Subcutaneous adipose tissue (tissue), 4 donors: Measurements from ENCODE around the gene URGCP. TPM values are rescaled to one million over a fixed set of nuclear protein-coding genes. Genes with fewer than 3 reads are reported as not detected.

Source experiments
- CTCF ChIP-seq: fragments of 450-650 bp; IDR thresholded peaks from one replicate; pipeline ENCODE4 v1.5.1; 2016; ENCODE audit warnings: low read depth, mild to moderate bottlenecking, control low read depth, antibody characterized with exemption, moderate library complexity
- total RNA-seq, 4 donors: library from RNA; depleted of rRNA; stranded (reverse); fragments of >200 nt; gene quantifications; one replicate each; pipeline ENCODE4 v1.1.0, GENCODE V29; 2016

Gene URGCP
- total RNA-seq, 4 donors from 2014 or later = 16.7 to 29.1 (median 26.1) TPM

- TF ChIP-seq CTCF = no peak
Measured at GRCh38 chr7:43942997-43943396, 36.6 kb upstream of the URGCP start.

GRCh38 chr7:43942250-43942649, 35.9 kb upstream of the URGCP start:
- no peak for TF ChIP-seq CTCF

GRCh38 chr7:43938892-43939482, 32.6 kb upstream of the URGCP start:
- TF ChIP-seq CTCF = no peak

GRCh38 chr7:43937444-43937843, 31.0 kb upstream of the URGCP start:
- no peak for TF ChIP-seq CTCF

GRCh38 chr7:43933902-43934560, 27.6 kb upstream of the URGCP start:
- no peak for TF ChIP-seq CTCF

- TF ChIP-seq CTCF = no peak
Measured at GRCh38 chr7:43931346-43931745, 24.9 kb upstream of the URGCP start.

GRCh38 chr7:43929529-43930457, 23.4 kb upstream of the URGCP start:
- TF ChIP-seq CTCF = no peak
